ENCODE data around the gene PLA2G2A.

The PLA2G2A gene

DNA sequence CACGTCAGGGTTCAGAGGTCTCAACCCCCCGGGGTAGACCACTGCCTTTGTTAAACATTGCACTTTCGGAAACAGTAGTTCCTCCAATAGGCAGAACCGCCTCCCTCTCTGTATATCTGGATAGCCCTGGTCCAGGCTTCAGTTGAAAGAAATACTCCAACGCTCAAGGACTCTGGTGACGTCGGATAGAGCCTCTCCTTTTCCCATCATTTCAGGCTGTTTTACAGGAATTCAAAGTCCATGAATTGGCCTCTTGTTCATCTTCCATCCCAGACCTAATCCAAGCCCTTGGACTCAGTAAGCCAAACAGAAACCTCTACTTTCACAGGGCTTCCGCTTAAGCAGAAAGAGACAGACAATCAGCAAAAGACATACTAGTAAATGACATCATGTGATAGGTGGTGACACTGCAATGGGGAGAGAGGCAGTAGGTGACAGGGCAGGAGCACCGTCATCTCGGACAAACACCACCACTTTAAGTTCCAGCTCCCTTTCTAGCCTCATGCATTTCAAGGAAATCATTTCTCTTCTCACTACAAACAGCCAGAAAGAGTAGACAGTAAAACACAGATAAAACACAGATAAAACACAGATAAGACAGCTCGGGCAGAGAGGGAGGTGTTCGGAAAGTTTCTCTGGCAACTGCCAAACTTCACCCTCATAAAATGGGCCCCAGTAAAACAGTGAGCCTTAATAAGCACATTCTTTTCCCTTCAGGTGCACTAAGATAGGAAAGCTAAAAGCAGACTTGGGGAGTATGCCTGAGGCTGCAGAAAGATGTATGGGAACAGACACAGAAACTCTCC is 2.3 kb upstream of the PLA2G2A start:
- Histone ChIP-seq H3K4me1 (ENCODE audit: low read depth, poor library complexity, severe bottlenecking) (no peaks in the 10 kb centered on the region), H2AFZ (ENCODE audit: low read depth) (no peak overlapping the region), H3K79me2 (ENCODE audit: insufficient read depth, low read depth) (no peaks in the 10 kb centered on the region), H3K27me3 (ENCODE audit: insufficient read depth, low read depth) (peaks cover 27% of the 10 kb centered on the region), H3K9ac (no peak overlapping the region), H3K4me3 (IDR thresholded peaks at IDR 0.05; ENCODE audit: insufficient read depth, low read depth, low read length) (no peak overlapping the region), H3K36me3 (ENCODE audit: insufficient read depth) (no peaks in the 10 kb centered on the region), H3K27ac (no peak overlapping the region), H4K20me1 (ENCODE audit: insufficient read depth) (no peaks in the 10 kb centered on the region), H3K4me2 (no peak overlapping the region)
- TF ChIP-seq, protein P1, sequence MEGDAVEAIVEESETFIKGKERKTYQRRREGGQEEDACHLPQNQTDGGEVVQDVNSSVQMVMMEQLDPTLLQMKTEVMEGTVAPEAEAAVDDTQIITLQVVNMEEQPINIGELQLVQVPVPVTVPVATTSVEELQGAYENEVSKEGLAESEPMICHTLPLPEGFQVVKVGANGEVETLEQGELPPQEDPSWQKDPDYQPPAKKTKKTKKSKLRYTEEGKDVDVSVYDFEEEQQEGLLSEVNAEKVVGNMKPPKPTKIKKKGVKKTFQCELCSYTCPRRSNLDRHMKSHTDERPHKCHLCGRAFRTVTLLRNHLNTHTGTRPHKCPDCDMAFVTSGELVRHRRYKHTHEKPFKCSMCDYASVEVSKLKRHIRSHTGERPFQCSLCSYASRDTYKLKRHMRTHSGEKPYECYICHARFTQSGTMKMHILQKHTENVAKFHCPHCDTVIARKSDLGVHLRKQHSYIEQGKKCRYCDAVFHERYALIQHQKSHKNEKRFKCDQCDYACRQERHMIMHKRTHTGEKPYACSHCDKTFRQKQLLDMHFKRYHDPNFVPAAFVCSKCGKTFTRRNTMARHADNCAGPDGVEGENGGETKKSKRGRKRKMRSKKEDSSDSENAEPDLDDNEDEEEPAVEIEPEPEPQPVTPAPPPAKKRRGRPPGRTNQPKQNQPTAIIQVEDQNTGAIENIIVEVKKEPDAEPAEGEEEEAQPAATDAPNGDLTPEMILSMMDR (conservative IDR thresholded peaks at IDR 0.05; ENCODE audit: low read depth, low read length): no peak

DNA sequence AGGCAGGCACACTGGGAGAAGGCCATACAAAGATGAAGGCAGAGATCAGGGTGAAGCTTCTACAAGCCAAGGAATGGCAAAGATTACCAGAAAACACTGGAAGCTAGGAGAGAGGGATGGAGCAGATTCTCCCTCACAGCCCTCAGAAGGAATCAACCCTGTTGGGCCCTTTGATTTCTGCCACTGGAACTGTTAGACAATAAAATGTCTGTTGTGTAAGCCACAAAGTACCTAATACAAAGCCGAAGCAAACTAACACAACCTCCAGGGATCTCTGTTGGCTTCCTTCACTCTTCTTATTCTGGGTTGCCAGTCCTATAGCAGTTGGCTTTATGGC is 1.7 kb upstream of the PLA2G2A start:
- Histone ChIP-seq H3K4me1 (ENCODE audit: low read depth, poor library complexity, severe bottlenecking) (no peaks in the 10 kb centered on the region), H3K4me3 (IDR thresholded peaks at IDR 0.05; ENCODE audit: insufficient read depth, low read depth, low read length) (no peak overlapping the region), H3K4me2 (no peak overlapping the region), H2AFZ (ENCODE audit: low read depth) (no peak overlapping the region), H3K79me2 (ENCODE audit: insufficient read depth, low read depth) (no peaks in the 10 kb centered on the region), H3K27me3 (ENCODE audit: insufficient read depth, low read depth) (peaks cover 23% of the 10 kb centered on the region), H3K36me3 (ENCODE audit: insufficient read depth) (no peaks in the 10 kb centered on the region), H4K20me1 (ENCODE audit: insufficient read depth) (no peaks in the 10 kb centered on the region), H3K27ac (no peak overlapping the region), H3K9ac (no peak overlapping the region)
- TF ChIP-seq, protein P1 (conservative IDR thresholded peaks at IDR 0.05; ENCODE audit: low read depth, low read length): no peak

- Histone ChIP-seq H3K4me1 (ENCODE audit: low read depth, poor library complexity, severe bottlenecking) (no peaks in the 10 kb centered on the region), H3K9ac (no peak overlapping the region), H2AFZ (ENCODE audit: low read depth) (no peak overlapping the region), H3K27me3 (ENCODE audit: insufficient read depth, low read depth) (peaks cover 23% of the 10 kb centered on the region), H3K4me3 (IDR thresholded peaks at IDR 0.05; ENCODE audit: insufficient read depth, low read depth, low read length) (no peak overlapping the region), H3K36me3 (ENCODE audit: insufficient read depth) (no peaks in the 10 kb centered on the region), H4K20me1 (ENCODE audit: insufficient read depth) (no peaks in the 10 kb centered on the region), H3K27ac (no peak overlapping the region), H3K4me2 (no peak overlapping the region), H3K79me2 (ENCODE audit: insufficient read depth, low read depth) (no peaks in the 10 kb centered on the region)
- TF ChIP-seq, protein P1 (conservative IDR thresholded peaks at IDR 0.05; ENCODE audit: low read depth, low read length): no peak
Observed at GRCh38 chr1:19980314-19980713, 896 bp upstream of the PLA2G2A start.

GRCh38 chr1:19978143-19978542 is 1.3 kb downstream of the PLA2G2A start:
- Histone ChIP-seq H3K36me3 (ENCODE audit: insufficient read depth) (no peaks in the 10 kb centered on the region), H3K4me2 (no peak overlapping the region), H3K4me3 (IDR thresholded peaks at IDR 0.05; ENCODE audit: insufficient read depth, low read depth, low read length) (no peak overlapping the region), H3K27ac (no peak overlapping the region), H3K9ac (no peak overlapping the region), H4K20me1 (ENCODE audit: insufficient read depth) (no peaks in the 10 kb centered on the region), H3K79me2 (ENCODE audit: insufficient read depth, low read depth) (no peaks in the 10 kb centered on the region), H2AFZ (ENCODE audit: low read depth) (no peak overlapping the region), H3K27me3 (ENCODE audit: insufficient read depth, low read depth) (peaks cover 23% of the 10 kb centered on the region), H3K4me1 (ENCODE audit: low read depth, poor library complexity, severe bottlenecking) (no peaks in the 10 kb centered on the region)
- TF ChIP-seq, protein P1 (conservative IDR thresholded peaks at IDR 0.05; ENCODE audit: low read depth, low read length): no peak

Measured in KMS-11 (cell line).